ENCODE measurements around the gene ADGRB2.

DNA sequence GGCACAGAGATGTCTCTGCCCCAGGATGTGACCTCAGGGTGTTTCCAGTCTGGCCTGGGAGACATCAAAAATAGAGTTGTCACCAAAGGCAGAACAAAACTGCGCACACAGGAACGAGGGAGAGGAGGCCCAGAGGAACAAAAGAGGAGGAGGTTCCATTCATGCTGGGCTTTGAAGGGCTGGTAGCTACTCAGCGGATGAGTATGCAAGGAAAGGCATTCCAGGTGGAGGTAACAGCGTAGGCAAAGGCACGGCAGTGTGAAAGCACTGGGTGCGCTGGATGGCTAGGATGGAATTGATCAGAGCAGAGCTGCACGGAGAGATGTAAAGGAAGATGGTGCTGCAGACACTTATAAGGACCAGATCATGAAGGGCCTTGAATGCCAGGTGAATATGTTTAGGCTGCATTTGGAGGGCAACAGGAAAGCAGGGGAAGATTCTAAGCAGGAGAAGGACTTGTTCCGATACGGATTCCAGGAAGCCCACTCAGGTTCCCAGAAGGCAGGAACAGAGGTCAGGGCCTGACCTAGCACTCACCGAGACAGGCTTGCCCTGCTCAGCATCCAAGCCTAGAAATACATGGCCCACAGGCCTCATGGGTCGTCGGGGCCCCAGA, 66.7 kb downstream of the ADGRB2 start:
- TF ChIP-seq CTCF (conservative IDR thresholded peaks at IDR 0.05; ENCODE audit: low read length) (no peak), EZH2phosphoT487 (IDR thresholded peaks at IDR 0.05; ENCODE audit: borderline replicate concordance, low read depth, low read length) (no peak)

Data from OCI-LY7 (cell line).